Testis (tissue), 3 donors: ENCODE results near the gene TSPAN8. TPM values are rescaled to one million over a fixed set of nuclear protein-coding genes. Genes with fewer than 3 reads are reported as not detected.
"Not testable (repeated sequence)": the region's sequence is repeated elsewhere in the genome, so short reads cannot be mapped to it uniquely, and the experiment has no call there.

Experiments
- DNase-seq: peaks from one replicate; pipeline ENCODE4 v3.0.0-alpha.2; 2019
- H3K27ac ChIP-seq, 2 donors: fragments of 200-600 bp; sonication (generic); one replicate each; pipeline ENCODE4 v1.5.1; 2019
- H3K27me3 ChIP-seq: fragments of 200-600 bp; sonication (generic); one replicate; pipeline ENCODE4 v1.5.1; 2019
- H3K36me3 ChIP-seq: fragments of 200-600 bp; sonication (generic); one replicate; pipeline ENCODE4 v1.5.1; 2017; ENCODE audit warnings: low read depth; ENCODE audit errors: missing control alignments
- H3K4me1 ChIP-seq: fragments of 200-600 bp; sonication (generic); one replicate; pipeline ENCODE4 v1.5.1; 2019
- H3K4me3 ChIP-seq, 2 donors: fragments of 200-600 bp; sonication (generic); one replicate each; pipeline ENCODE4 v1.5.1; 2017 to 2019
- H3K9me3 ChIP-seq: fragments of 200-600 bp; sonication (generic); one replicate; pipeline ENCODE4 v1.5.1; 2017
- POLR2A ChIP-seq: fragments of 450-650 bp; IDR thresholded peaks from one replicate; pipeline ENCODE4 v1.6.1; 2017; ENCODE audit warnings: antibody characterized with exemption, mild to moderate bottlenecking, moderate library complexity
- WGBS, 2 donors: methylation state at CpG; one replicate each; pipeline ENCODE4 v1.1.5; 2018; 5-methylcytosine and 5-hydroxymethylcytosine counted together
- intact Hi-C: fragments of 100-400 bp; cut with DNase I; formaldehyde crosslinking; loops from one replicate; pipeline ENCODE4 v1.15.1; 2023; ENCODE audit warnings: low total_unique reads
- polyA plus RNA-seq: library from polyadenylated mRNA; stranded (reverse); fragments of 350-450 nt; fragmentation: Illumina TruSeq; extraction: RNeasy Lipid Tissue Mini Kit (QIAGEN cat#74804); gene quantifications from one replicate; pipeline ENCODE4 v1.2.3, GENCODE V29; 2014; ENCODE audit warnings: low read depth, low replicate concordance; ENCODE audit not compliant: insufficient read depth
- total RNA-seq, 2 donors: library from RNA; depleted of rRNA; stranded (reverse); fragments of >200 nt; gene quantifications; one replicate each; pipeline ENCODE4 v1.2.3, GENCODE V29; 2016
- TF ChIP-seq, protein P1 (sequence below), 3 experiments: fragments of 450-650 bp in 2 of 3; fragments of 200-600 bp in 1 of 3; sonication (generic) in 1 of 3; IDR thresholded peaks; one replicate each; pipeline ENCODE4 v1.5.1; 2016 to 2019; ENCODE audit warnings: antibody characterized with exemption in 3 of 3, mild to moderate bottlenecking in 2 of 3, moderate library complexity in 1 of 3

TSPAN8 gene
- total and polyA plus RNA-seq, 3 donors from 2014 or later = 1.3 to 6.2 (median 4.7) TPM

DNA sequence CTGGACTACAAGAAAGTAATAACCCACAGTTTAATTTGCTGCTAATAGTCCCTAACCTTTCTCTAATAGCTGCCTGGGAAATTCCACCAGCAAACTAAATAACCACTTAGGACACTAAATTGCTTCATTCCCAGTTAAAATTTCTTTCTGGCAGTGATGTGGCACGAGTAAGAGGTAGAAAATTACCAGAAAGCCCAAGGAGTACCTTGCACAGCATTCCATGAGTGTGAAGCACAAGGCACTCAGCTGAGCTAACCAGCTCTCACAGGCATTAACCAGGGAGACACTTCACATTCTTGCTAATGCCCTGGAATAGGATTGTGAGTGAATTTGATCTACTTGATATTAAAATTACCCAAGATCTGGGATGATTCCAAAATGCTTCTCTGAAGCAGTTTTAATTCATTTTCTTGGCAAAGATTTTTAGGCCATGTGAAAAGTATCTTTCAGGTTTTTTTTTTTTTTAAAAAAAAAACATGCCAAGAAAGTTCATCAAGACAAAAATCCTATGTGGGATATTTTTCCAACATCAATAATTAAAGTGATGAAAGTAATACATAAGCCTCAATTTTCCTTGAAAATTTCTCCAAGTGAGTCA lies 29.5 kb downstream of the TSPAN8 start:
- H3K27me3 ChIP-seq = no peaks in the 10 kb centered on the region
- DNase-seq = no peak
- H3K27ac ChIP-seq = no peak overlapping the region
- no peaks in the 10 kb centered on the region for H3K9me3 ChIP-seq
- WGBS, 2 donors = 52 to 76% methylated on average over 1 of the region's 1 CpG
- no peaks in the 10 kb centered on the region for H3K4me1 ChIP-seq
- TF ChIP-seq, protein P1, sequence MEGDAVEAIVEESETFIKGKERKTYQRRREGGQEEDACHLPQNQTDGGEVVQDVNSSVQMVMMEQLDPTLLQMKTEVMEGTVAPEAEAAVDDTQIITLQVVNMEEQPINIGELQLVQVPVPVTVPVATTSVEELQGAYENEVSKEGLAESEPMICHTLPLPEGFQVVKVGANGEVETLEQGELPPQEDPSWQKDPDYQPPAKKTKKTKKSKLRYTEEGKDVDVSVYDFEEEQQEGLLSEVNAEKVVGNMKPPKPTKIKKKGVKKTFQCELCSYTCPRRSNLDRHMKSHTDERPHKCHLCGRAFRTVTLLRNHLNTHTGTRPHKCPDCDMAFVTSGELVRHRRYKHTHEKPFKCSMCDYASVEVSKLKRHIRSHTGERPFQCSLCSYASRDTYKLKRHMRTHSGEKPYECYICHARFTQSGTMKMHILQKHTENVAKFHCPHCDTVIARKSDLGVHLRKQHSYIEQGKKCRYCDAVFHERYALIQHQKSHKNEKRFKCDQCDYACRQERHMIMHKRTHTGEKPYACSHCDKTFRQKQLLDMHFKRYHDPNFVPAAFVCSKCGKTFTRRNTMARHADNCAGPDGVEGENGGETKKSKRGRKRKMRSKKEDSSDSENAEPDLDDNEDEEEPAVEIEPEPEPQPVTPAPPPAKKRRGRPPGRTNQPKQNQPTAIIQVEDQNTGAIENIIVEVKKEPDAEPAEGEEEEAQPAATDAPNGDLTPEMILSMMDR (IDR thresholded peaks at IDR 0.05) = no peak
- TF ChIP-seq POLR2A = no peak
- intact Hi-C loops = no loop called here
- H3K4me3 ChIP-seq = no peak overlapping the region
- H3K36me3 ChIP-seq = no peaks in the 10 kb centered on the region

DNA sequence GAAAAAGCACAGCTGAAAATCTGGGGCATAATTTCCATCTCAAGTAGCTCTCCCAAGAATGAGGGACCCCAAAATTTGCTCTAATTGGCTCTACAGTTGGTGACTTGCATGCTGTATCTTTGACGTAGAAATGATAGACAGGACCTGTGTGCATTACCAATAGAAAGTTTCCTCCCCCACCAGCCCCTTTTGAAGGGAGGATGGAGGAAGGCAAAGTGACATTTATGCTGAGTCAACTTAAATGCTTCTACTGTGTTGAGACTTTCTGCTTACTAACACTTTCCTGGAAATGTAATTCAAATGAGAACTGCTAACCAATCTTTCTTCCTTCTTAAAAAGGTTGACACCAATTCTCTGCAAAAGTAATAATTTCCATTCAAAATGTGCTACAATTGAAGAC lies 31.9 kb downstream of the TSPAN8 start:
- H3K9me3 ChIP-seq = no peaks in the 10 kb centered on the region
- H3K36me3 ChIP-seq = no peaks in the 10 kb centered on the region
- no peak overlapping the region for H3K4me3 ChIP-seq
- intact Hi-C loops = no loop called here
- TF ChIP-seq, protein P1 (IDR thresholded peaks at IDR 0.05) = no peak
- no peak for TF ChIP-seq POLR2A
- no peaks in the 10 kb centered on the region for H3K4me1 ChIP-seq
- DNase-seq = no peak
- no peaks in the 10 kb centered on the region for H3K27me3 ChIP-seq
- 74 to 83% methylated on average over 1 of the region's 1 CpG for WGBS, 2 donors
- no peak overlapping the region for H3K27ac ChIP-seq

DNA sequence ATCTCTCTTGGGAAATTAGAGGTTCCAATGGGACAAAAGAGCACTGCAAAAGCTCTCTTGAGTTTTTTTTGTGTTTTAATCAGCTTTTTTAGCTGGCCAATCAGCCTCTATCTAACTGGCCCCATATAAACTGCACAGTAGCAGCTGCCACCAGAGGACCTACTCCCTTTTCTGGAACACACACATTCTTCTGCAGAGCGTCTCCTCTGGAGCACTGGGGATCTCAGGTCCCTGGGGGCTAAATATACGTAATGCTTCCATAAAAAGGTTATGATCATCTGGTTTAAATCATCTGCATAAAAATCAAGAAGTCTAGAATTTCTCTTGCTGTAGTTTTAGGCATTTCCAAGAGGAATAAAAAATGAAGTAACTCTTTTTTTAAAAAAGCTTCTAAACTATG lies 32.3 kb downstream of the TSPAN8 start:
- Histone ChIP-seq H3K36me3 (no peaks in the 10 kb centered on the region), H3K27me3 (no peaks in the 10 kb centered on the region), H3K4me3 (no peak overlapping the region), H3K9me3 (no peaks in the 10 kb centered on the region), H3K4me1 (no peaks in the 10 kb centered on the region), H3K27ac (no peak overlapping the region)
- no peak for DNase-seq
- WGBS, 2 donors = 39 to 42% methylated on average over 2 of the region's 2 CpGs
- TF ChIP-seq, protein P1 (IDR thresholded peaks at IDR 0.05) = no peak
- TF ChIP-seq POLR2A = no peak
- intact Hi-C loops = no loop called here

DNA sequence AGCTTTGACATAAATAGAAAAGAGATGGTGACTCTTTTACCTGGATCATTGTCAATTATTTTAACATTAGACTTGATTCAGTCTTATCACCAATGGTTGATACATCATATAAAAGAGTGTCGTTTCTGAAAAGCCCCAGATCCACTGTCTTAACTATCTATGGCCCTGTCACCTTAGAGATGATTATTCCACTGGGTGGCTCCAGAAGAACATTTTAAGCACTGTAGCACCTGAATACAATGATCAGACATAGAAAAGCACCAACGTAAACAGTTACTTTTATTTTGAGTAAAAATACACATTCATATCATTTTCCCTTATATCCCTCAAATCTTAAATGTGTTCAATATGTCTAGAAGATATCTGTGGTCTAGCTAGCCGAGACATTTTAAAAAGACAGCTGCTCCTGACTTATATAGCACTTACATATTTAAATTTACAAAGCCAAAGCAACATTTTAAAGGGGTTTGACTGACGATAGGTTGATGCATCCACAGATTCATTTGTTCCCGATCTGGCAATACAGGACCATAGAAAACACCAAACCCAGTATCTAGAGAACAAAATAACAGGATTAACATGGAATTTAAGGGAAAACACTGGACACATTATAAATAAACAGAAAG lies 32.9 kb downstream of the TSPAN8 start:
- Histone ChIP-seq H3K4me1 (no peaks in the 10 kb centered on the region), H3K27ac (no peak overlapping the region), H3K36me3 (no peaks in the 10 kb centered on the region), H3K9me3 (no peaks in the 10 kb centered on the region), H3K4me3 (no peak overlapping the region), H3K27me3 (no peaks in the 10 kb centered on the region)
- TF ChIP-seq, protein P1 (IDR thresholded peaks at IDR 0.05) = no peak
- TF ChIP-seq POLR2A = no peak
- intact Hi-C loops = no loop called here
- WGBS, 2 donors = 77% methylated on average over 5 of the region's 5 CpGs
- no peak for DNase-seq

DNA sequence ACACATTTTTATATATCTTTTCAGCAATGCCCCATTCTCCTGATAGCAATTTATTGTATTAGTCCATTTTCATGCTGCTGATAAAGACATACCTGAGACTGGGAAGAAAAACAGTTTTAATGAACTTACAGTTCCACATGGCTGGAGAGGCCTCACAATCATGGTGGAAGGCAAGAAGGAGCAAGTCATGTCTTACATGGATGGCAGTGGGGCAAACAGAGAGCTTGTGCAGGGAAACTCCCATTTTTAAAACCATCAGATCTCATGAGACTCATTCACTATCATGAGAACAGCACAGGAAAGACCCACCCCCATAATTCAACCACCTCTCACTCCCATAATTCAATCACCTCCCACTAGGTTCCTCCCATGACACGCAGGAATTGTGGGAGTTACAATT lies 44.7 kb downstream of the TSPAN8 start:
- H3K27me3 ChIP-seq, H3K27ac ChIP-seq, H3K4me3 ChIP-seq, H3K4me1 ChIP-seq, H3K9me3 ChIP-seq, H3K36me3 ChIP-seq, intact Hi-C loops, DNase-seq: not testable (repeated sequence)
- 96 to 100% methylated on average over 1 of the region's 1 CpG for WGBS, 2 donors
